NCI-H1105 treated with DMSO at 0.1 percent for 48 hours (cell line): ENCODE measurements around the gene PLEKHA7.
A peak's percentile ranks its signal among the peaks of the same experiment; 100 is the strongest.
"Not testable (repeated sequence)": the region's sequence is repeated elsewhere in the genome, so short reads cannot be mapped to it uniquely, and the experiment has no call there.

Experiments used
- DNase-seq: peaks from one replicate; lab custom pipeline; 2025; lab: John Stamatoyannopoulos, UW

PLEKHA7 gene

DNA sequence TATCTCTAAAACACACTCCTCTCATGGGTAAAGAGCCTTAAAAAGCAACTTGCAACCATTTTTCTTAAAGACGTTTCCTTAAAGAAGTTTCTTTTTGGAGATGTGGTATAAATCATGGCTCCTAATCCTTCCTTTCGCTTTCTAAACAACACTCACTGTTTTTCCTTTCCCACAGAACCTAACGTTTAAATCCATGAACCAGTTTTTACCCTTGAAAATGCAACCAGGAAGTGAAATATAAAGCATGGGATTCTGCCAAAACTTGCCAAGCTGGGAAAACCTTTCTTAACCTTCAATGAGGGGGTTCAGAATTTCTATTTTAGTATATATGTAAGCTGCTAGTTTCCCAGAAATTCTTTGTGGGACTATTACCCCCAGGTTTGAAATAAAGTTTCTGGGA is 8.6 kb downstream of the PLEKHA7 start:
- DNase-seq = no peak

GRCh38 chr11:17004486-17005148 is 9.6 kb downstream of the PLEKHA7 start:
- no peak for DNase-seq

DNA sequence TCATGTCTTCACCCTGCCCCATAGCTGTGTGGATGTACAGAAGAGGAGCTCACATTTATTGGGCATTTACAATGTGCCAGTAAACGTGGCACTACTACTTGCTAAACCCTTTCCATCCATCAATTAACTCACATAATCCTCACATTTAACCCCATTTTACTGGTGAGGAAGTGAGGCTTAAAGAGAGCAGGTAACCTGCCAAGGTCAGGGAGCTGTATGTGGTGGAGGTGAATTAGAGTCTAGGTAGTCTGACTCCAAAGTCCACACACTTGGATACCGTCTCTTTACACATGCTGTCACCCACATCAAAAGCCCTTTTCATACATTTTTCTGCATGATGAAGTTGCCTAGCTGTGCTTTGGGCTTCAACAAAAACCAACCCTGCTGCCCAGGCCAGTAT is 10.8 kb downstream of the PLEKHA7 start:
- no peak for DNase-seq

DNA sequence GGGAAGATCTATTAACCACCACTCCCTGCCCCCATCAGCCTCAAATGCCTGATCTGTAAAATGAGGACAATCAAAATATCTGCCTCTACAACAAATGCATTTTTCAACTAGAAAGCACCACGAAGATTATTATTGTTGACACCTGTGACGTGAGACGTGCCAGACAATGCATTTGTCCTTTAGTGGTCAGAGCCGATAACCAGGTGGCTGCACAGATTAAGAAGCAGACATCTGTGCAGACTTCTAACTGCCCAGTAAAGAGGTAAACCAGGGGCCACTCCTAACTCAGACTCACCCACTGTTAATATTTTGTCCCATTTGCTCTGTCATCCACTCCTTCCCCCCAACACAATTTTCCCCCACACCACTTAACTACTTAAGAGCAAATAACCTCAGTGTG is 11.7 kb downstream of the PLEKHA7 start:
- no peak for DNase-seq

- no peak for DNase-seq
Measured at GRCh38 chr11:17001806-17002205, 12.4 kb downstream of the PLEKHA7 start.

DNA sequence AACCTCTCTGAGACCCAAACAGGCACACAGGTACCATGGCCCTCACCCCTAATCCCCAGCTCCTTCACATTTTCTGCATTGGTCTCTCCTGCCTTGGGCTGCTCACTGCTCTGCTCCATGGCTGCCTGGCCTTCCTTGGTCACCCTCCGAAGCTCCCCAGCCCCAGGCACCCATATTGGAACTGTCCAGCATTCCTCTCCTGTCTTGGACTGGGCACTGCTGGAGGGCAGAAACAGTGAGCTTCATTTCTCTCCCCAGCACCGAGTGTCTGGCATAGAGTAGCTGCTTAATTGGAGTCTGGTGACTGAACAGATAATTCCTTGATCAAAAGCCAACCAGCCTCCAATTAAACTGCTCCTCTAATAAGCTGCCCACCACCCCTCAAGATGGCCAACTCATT is 13.2 kb downstream of the PLEKHA7 start:
- no peak for DNase-seq

GRCh38 chr11:17000253-17000652 is 14.0 kb downstream of the PLEKHA7 start:
- DNase-seq = not testable (repeated sequence)

DNA sequence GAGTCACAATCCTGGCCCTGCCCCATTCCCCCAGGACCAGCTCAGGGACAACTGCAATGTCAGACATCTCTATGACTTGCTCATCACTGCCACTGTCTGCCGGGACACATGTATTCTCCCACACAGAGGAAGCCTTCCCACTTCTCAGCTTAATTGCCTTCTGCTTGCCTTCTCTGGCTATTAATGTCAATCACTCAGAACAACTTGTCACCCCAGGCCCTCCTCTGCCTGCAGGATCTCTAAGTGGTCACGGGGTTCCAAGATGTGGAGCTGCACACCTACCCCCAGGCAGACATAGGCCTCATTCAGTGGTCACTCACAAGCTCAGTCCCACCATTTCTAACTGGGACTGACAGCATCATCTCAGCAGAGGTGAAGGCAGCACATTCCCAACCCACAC is 15.1 kb downstream of the PLEKHA7 start:
- DNase-seq = no peak

- no peak for DNase-seq
Measured at GRCh38 chr11:16997624-16998023, 16.6 kb downstream of the PLEKHA7 start.

DNA sequence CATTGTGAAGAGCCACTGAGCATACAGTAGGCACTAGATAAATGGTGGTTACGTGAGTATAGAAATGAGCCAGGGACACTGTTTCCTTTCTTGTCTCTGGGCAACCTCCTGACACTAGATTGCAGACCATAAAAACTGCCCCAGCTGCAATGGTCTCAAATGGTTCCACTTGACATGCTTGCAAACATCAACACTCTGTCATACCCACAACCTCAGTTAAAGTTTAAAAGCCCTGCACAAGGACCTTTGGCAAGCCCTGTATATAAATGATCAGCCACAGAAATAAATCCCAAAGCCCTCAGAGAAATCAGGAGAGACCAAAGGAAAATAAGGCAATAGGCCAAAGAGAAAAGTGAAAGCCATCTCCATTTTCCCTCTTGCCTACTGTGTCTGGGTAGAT is 20.7 kb downstream of the PLEKHA7 start:
- DNase-seq = no peak

- DNase-seq = no peak
Measured at GRCh38 chr11:16992846-16993245, 21.4 kb downstream of the PLEKHA7 start.

DNA sequence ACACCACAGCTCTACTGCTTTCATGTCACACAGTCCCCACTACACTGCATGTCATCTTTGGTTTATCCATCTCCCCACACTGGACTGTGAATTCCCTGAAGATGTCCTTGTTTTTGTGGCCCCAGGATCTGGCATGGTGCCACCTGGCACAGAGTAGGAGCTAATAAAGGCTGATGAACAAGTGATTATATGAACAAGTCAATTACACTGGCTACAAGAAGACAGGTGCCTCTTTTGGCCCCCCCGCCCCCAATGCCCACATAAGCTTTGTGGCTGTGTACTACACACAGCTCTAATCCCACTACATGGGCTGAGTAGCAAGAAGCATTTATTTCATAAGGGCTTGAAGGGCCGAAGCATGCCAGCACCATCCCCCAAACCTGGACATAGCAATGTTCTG is 24.7 kb downstream of the PLEKHA7 start:
- peak; percentile 89 for DNase-seq

DNA sequence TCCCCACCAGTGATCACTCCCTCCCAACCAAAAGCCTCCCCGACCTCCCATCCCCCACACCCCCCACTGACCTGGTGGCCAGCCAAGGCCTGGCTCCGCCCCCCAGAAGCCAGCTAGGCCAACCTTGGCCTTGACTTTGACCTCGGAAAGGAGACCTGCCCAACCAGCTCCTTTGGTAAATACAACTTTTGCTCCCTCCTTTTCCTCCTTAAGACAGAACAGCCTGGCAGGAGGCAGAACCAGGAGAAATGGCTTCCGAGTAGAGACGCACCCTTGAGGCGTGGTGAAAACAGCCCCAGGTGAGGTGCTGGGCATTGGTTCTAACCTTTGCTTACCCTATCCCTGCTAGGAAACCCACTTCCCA is 27.0 kb downstream of the PLEKHA7 start:
- no peak for DNase-seq

DNA sequence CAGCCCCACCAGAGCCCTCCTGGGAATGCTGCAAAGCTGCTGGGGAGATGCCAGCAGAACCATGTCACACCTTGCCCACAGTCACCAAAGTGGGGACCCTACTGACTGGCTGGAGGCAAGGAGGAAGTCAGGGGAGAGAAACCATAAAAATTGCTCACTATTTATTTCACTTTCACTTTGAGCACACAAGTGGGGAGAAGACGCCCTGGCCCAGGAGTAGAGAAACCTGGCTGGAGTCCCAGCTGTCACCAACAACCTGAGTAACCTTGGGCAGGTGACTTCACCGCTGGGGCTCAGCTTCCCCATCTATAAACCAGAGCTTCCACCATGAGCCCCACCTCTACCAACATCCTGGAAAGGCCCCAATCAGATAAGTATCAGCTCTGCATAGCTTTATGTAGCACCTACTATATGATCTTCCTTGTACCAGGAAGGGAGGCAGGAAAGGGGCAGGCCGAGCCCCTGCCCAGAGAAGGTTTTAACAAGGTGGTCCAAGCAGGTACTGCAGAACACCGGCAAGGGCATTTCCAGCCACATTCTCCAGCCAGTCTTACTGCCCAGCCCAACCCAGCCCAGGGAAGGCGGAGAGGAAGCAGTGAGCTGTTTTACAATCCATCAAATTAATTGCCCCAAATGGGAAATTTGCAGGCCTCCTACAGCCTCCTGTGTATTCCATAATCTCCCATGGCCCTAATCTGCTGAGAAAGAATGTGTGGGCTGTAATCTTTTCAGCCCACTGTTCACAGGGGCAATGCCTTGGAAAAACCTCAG is 27.6 kb downstream of the PLEKHA7 start:
- peak; percentile 20 for DNase-seq

DNA sequence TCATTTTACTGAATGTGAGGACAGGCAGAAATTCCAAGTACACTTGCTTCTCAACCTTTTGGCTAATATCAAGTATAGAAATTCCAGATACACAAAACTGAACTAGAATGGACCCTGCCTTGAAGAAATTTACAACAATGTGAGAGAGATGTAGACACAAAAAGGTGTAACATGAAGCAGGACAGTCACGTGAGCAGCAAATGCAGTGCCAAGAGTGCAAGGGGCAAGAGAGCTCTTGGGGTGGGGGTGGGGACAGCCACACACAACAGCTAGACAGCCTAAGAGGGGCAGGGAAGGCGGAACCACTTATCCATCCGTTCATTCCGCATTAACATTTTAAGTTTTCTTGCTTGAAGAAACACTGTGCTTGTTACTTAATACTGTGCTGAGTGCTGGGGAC is 28.9 kb downstream of the PLEKHA7 start:
- DNase-seq = no peak

DNA sequence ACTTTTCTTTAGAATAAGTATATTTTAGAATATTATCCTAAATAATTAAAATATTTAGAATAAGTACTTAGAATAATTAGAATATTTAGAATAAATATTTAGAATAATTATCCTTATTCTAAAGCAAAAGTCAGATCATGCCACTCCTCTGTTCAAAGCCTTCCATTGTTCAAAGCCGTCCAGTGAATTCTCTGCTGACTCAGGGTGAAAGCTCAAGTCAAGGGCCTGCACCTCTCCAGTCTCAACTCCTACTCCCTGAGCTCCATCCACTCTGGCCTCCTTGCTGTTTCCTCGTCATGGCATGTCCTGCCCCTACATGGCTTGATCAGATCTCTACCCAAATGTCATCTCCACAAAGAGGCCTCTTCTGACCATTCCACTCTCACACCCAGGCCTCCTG is 30.0 kb downstream of the PLEKHA7 start:
- DNase-seq = no peak

DNA sequence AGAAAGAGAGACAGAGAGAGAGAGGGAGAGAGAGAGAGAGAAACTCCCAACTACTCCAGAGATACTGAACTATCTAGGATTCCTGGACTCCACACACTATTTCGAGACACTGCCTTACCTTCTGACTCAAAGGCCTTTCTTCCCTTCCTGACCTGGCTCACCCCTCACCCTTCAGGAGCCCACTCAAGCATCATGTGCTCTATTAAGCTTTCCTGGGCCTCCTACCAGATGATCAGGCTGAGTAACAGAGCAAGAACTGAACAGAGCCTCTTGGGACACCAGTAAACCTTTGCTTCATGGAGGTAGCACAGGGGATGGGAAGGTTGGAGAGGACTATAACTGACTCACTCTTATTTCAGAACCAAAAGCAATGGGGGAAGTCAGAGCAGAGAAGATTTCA is 31.4 kb downstream of the PLEKHA7 start:
- DNase-seq = no peak

DNA sequence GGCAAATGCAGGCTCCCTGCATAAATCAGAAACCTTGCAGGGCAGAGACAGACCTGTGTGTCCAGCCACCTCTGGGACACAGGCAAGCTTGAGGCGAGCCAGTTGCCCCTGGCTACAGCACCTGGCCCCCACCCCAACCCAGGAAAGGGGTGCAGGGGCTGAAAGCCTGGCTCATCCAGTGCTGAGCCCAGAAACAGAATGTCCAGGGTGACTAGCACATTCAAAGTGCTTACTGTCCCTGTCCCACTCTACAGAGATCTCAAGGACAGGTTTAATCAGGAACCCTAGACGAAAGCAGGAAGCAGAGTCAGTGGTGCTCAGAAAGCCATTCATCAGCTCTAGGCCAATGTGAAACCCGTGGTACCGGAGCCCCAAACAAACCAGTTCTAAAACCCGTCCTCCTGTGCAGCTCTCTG is 31.9 kb downstream of the PLEKHA7 start:
- DNase-seq = no peak

GRCh38 chr11:16981651-16982194 is 32.5 kb downstream of the PLEKHA7 start:
- no peak for DNase-seq

DNA sequence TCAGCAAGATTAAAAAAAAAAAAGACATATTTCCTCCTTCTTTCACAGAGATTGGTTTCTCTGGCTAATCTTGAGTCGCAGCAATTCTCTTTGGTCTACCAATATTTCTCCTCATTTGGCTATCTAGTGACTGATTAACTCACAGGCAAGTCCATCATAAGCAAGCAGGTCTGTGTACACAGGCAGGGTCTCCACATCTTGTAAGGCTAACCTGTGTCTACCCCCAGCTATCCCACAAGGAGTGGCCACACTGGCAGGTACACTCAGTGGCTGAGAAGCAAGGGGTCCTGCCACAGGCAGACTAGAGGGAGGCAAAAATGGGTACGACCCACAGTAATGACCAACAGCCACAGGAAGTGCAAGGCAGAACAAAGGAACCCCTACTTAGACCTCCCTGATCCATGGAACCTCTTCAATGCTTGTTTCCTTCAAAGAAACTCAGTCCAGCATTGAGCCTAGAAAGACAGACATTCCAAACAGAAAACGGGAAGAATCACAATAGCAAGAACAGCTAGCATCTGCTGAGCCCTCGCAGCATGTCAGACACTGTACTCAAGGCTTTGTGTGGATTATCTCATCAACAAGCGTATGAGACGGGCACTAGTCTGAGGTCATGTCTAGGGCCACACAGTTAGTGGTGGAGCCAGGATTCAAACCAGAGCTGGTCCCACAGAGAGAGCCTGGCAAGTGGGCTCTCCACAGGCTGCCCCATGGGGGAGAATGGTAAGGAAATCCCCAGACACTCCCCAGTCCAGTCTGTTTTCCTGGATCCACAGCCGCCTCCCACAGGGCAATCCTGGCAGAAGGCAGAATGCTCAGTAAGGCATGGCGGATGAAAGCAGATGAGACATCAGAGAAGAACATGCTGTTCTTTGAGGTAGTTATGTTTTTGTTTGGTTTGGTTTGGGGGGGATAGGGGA is 34.3 kb downstream of the PLEKHA7 start:
- no peak for DNase-seq

DNA sequence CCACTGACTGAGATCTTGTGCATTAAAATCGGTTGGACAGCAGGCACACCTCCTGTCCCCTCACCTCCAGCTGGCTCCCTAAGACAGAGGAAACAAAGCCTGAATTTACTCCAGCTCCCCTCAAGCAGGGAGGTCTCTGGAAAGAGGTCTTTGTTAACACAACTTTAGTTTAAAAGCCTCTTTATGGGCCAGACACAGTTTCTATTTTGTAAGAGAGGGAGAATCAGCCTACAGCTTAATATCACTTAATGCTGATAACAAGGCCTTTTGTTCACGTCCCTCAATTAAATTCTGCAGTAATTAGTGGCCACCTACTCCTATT is 36.3 kb downstream of the PLEKHA7 start:
- no peak for DNase-seq

DNA sequence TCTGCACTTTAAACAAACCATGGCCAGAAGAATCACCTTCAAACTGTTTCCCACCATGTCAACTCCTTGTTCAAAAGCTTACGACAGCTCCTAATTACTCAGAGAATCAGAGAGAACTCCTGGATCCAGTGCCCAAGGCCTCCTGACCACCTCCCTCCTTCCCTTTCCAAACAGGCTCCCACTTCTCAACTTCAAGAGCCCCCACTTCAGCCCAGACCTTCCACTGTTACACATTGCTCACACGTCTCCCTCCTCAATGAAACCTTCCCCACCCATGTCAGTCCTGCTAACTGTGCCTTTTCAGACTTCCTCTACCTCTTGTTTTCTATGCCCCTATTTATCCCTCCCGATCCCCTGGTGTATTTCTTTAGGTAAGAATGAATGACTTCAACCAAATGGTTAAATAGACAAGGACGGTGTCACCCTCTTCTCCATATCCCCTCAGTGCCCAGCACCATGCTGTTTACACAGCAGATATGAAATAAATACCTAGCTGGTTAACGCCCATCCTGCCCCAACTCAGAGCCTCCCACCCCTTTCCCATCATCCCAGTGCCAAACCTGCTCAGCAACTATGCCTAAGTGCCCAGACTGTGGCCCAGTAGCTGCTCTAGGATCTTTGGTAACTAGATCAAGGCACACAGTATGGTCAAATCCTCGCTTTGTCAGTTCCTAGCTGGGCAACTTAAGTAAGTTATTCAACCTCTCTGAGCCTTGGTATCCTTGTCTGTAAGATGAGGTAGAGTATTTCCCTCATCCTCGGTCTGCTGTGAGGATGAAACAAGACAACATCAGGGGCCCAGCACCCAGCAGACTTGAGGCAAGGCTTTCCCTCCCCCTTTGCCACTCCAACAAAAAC is 36.8 kb downstream of the PLEKHA7 start:
- DNase-seq = no peak
